ENCODE measurements around the gene GCC2.
"Not testable (repeated sequence)": the region's sequence is repeated elsewhere in the genome, so short reads cannot be mapped to it uniquely, and the experiment has no call there.

GRCh38 chr2:108524688-108525087, 75.7 kb downstream of the GCC2 start:
- TF ChIP-seq CTCF (IDR thresholded peaks at IDR 0.05; ENCODE audit: poor library complexity, severe bottlenecking); EZH2 (IDR thresholded peaks at IDR 0.05; ENCODE audit: borderline replicate concordance, insufficient read depth, low read length, poor library complexity, severe bottlenecking); MXI1 (conservative IDR thresholded peaks at IDR 0.05; ENCODE audit: poor library complexity, severe bottlenecking): not testable (repeated sequence)

Measured in neural cell (in vitro differentiated cells).